ENCODE data around the gene HIBCH. TPM values are rescaled to one million over a fixed set of nuclear protein-coding genes. Genes with fewer than 3 reads are reported as not detected.

The HIBCH gene
- total and polyA plus RNA-seq, 2 experiments from 2014 or later = 25.7 to 42.3 TPM

DNA sequence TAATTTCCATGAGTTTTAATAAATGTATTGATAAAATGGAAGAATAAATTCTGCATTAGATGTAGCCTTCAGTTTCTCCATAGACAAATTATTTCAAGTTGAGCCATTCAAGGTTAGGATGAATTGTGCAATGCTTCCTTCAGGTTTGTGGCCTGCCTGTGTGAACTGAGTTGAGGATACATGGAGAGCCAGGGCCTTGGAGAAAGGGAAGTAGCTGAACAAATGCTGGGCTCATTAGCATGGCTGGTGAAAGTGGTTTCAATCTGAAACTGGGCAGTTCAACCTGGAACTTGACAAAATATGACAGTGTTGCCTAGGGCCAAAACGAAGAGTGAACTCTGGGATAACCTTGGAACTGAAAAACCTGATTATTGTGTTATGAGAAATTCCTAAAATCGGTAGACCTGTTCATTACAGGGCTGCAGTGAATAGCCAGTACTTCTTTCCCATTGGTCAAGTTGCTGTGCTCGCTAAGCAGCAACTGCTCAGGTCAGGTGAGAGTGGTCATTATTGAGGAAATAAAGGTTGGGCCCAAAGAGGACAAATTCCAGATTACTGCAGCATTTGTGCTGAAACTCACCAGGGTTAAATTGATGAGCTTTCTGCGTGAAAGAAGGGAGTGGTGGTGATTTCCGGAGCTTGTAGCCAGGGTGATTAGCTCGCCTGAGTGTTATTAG, 36.5 kb upstream of the HIBCH start:
- Mint-ChIP-seq H3K27ac (no peak overlapping the region), H3K36me3 (ENCODE audit: low read depth) (no peaks in the 10 kb centered on the region), H3K4me3 (no peak overlapping the region), H3K9me3 (no peaks in the 10 kb centered on the region; the same call in 2 of the 3 replicates), H3K4me1 (peaks cover 13% of the 10 kb centered on the region), H3K27me3 (ENCODE audit: insufficient read depth, low read depth, poor library complexity) (peaks cover 1% of the 10 kb centered on the region)
- DNase-seq (ENCODE audit: low spot score) = no peak
- Histone ChIP-seq H3K79me2 (replicated peaks; ENCODE audit: insufficient read depth) (no peaks in the 10 kb centered on the region), H3K4me2 (no peak overlapping the region), H3K36me3 (ENCODE audit: insufficient read depth) (no peaks in the 10 kb centered on the region), H3K4me1 (ENCODE audit: insufficient read depth) (no peaks in the 10 kb centered on the region), H3K27ac (ENCODE audit: low read depth) (no peak overlapping the region), H4K20me1 (replicated peaks; ENCODE audit: insufficient read depth) (no peaks in the 10 kb centered on the region), H2AFZ (peak overlapping the region; percentile 25; the same call in 1 of the 2 replicates), H3K27me3 (ENCODE audit: insufficient read depth) (no peaks in the 10 kb centered on the region), H3K9me2 (ENCODE audit: insufficient read depth) (no peaks in the 10 kb centered on the region), H3K4me3 (no peak overlapping the region), H3F3A (replicated peaks; ENCODE audit: low read depth) (no peaks in the 10 kb centered on the region)
- no peak for TF ChIP-seq EZH2 (IDR thresholded peaks at IDR 0.05; ENCODE audit: low read depth, unreplicated experiment)
- no peak for TF ChIP-seq ETS1 (IDR thresholded peaks at IDR 0.05)
- TF ChIP-seq JUNB (IDR thresholded peaks at IDR 0.05; ENCODE audit: unreplicated experiment) = no peak
- TF ChIP-seq, protein P1, sequence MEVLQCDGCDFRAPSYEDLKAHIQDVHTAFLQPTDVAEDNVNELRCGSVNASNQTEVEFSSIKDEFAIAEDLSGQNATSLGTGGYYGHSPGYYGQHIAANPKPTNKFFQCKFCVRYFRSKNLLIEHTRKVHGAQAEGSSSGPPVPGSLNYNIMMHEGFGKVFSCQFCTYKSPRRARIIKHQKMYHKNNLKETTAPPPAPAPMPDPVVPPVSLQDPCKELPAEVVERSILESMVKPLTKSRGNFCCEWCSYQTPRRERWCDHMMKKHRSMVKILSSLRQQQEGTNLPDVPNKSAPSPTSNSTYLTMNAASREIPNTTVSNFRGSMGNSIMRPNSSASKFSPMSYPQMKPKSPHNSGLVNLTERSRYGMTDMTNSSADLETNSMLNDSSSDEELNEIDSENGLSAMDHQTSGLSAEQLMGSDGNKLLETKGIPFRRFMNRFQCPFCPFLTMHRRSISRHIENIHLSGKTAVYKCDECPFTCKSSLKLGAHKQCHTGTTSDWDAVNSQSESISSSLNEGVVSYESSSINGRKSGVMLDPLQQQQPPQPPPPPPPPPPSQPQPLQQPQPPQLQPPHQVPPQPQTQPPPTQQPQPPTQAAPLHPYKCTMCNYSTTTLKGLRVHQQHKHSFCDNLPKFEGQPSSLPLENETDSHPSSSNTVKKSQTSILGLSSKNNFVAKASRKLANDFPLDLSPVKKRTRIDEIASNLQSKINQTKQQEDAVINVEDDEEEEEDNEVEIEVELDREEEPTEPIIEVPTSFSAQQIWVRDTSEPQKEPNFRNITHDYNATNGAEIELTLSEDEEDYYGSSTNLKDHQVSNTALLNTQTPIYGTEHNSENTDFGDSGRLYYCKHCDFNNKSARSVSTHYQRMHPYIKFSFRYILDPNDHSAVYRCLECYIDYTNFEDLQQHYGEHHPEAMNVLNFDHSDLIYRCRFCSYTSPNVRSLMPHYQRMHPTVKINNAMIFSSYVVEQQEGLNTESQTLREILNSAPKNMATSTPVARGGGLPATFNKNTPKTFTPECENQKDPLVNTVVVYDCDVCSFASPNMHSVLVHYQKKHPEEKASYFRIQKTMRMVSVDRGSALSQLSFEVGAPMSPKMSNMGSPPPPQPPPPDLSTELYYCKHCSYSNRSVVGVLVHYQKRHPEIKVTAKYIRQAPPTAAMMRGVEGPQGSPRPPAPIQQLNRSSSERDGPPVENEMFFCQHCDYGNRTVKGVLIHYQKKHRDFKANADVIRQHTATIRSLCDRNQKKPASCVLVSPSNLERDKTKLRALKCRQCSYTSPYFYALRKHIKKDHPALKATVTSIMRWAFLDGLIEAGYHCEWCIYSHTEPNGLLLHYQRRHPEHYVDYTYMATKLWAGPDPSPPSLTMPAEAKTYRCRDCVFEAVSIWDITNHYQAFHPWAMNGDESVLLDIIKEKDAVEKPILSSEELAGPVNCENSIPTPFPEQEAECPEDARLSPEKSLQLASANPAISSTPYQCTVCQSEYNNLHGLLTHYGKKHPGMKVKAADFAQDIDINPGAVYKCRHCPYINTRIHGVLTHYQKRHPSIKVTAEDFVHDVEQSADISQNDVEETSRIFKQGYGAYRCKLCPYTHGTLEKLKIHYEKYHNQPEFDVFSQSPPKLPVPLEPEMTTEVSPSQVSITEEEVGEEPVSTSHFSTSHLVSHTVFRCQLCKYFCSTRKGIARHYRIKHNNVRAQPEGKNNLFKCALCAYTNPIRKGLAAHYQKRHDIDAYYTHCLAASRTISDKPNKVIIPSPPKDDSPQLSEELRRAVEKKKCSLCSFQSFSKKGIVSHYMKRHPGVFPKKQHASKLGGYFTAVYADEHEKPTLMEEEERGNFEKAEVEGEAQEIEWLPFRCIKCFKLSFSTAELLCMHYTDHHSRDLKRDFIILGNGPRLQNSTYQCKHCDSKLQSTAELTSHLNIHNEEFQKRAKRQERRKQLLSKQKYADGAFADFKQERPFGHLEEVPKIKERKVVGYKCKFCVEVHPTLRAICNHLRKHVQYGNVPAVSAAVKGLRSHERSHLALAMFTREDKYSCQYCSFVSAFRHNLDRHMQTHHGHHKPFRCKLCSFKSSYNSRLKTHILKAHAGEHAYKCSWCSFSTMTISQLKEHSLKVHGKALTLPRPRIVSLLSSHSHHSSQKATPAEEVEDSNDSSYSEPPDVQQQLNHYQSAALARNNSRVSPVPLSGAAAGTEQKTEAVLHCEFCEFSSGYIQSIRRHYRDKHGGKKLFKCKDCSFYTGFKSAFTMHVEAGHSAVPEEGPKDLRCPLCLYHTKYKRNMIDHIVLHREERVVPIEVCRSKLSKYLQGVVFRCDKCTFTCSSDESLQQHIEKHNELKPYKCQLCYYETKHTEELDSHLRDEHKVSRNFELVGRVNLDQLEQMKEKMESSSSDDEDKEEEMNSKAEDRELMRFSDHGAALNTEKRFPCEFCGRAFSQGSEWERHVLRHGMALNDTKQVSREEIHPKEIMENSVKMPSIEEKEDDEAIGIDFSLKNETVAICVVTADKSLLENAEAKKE (CRISPR knock-in tag; IDR thresholded peaks at IDR 0.05) = no peak
- no peak for TF ChIP-seq EZH2phosphoT487 (IDR thresholded peaks at IDR 0.05; ENCODE audit: unreplicated experiment)
- ATAC-seq = peak; percentile 52; the same call in 2 of the 3 replicates
